Vagina (tissue), 2 donors: ENCODE results near the gene INO80D. TPM values are rescaled to one million over a fixed set of nuclear protein-coding genes. Genes with fewer than 3 reads are reported as not detected.
"Not testable (repeated sequence)": the region's sequence is repeated elsewhere in the genome, so short reads cannot be mapped to it uniquely, and the experiment has no call there.

Experiments
- DNase-seq, 2 donors: peaks; one replicate each; pipeline ENCODE4 v3.0.0-alpha.2; 2017; ENCODE audit errors: extremely low spot score in 2 of 2
- H3K27ac ChIP-seq: fragments of 200-600 bp; sonication (generic); one replicate; pipeline ENCODE4 v1.5.1; 2019
- H3K27me3 ChIP-seq: fragments of 200-600 bp; sonication (generic); one replicate; pipeline ENCODE4 v1.5.1; 2019
- H3K36me3 ChIP-seq, 2 donors: fragments of 200-600 bp; sonication (generic); one replicate each; pipeline ENCODE4 v1.5.1; 2017 to 2019
- H3K4me1 ChIP-seq: fragments of 200-600 bp; sonication (generic); one replicate; pipeline ENCODE4 v1.5.1; 2019
- H3K4me3 ChIP-seq, 2 donors: fragments of 200-600 bp; sonication (generic); 1 replicate in 1 of 2; 2 replicates in 1 of 2; pipeline ENCODE4 v1.5.1; 2016 to 2019
- H3K9me3 ChIP-seq: fragments of 200-600 bp; sonication (generic); one replicate; pipeline ENCODE4 v1.5.1; 2019
- POLR2A ChIP-seq, 2 donors: fragments of 450-650 bp; IDR thresholded peaks; one replicate each; pipeline ENCODE4 v1.6.1; 2017; ENCODE audit warnings: antibody characterized with exemption in 2 of 2, mild to moderate bottlenecking in 2 of 2, moderate library complexity in 2 of 2
- POLR2AphosphoS5 ChIP-seq, 2 donors: sonication (generic); formaldehyde crosslinking; IDR thresholded peaks; one replicate each; pipeline ENCODE4 v1.9.0; 2017; ENCODE audit warnings: antibody characterized with exemption in 2 of 2, mild to moderate bottlenecking in 2 of 2, low read depth in 1 of 2; ENCODE audit not compliant: insufficient read depth in 1 of 2
- intact Hi-C: fragments of 100-400 bp; cut with DNase I; formaldehyde crosslinking; loops from one replicate; pipeline ENCODE4 v1.15.1; 2023
- total RNA-seq: library from RNA; depleted of rRNA; stranded (reverse); fragments of >200 nt; gene quantifications from one replicate; pipeline ENCODE4 v1.2.3, GENCODE V29; 2016
- TF ChIP-seq, protein P1 (sequence below), 3 experiments: fragments of 450-650 bp in 2 of 3; fragments of 200-600 bp in 1 of 3; sonication (generic) in 1 of 3; IDR thresholded peaks; one replicate each; pipeline ENCODE4 v1.5.1; 2017 to 2019; ENCODE audit warnings: antibody characterized with exemption in 3 of 3, mild to moderate bottlenecking in 2 of 3, moderate library complexity in 2 of 3

Gene INO80D
- total RNA-seq, 1 donor from 2014 or later: 18.4 TPM

- Histone ChIP-seq H3K4me3 (no peak overlapping the region), H3K27me3 (no peaks in the 10 kb centered on the region), H3K4me1 (no peaks in the 10 kb centered on the region), H3K27ac (no peak overlapping the region), H3K36me3 (peaks cover 0 to 20% of the 10 kb centered on the region in 2 donors), H3K9me3 (no peaks in the 10 kb centered on the region)
- TF ChIP-seq POLR2A (IDR thresholded peaks at IDR 0.05) (no peak), POLR2AphosphoS5 (IDR thresholded peaks at IDR 0.05; ENCODE audit: insufficient read depth in 1 of 2, low read depth in 1 of 2) (no peak)
- TF ChIP-seq, protein P1, sequence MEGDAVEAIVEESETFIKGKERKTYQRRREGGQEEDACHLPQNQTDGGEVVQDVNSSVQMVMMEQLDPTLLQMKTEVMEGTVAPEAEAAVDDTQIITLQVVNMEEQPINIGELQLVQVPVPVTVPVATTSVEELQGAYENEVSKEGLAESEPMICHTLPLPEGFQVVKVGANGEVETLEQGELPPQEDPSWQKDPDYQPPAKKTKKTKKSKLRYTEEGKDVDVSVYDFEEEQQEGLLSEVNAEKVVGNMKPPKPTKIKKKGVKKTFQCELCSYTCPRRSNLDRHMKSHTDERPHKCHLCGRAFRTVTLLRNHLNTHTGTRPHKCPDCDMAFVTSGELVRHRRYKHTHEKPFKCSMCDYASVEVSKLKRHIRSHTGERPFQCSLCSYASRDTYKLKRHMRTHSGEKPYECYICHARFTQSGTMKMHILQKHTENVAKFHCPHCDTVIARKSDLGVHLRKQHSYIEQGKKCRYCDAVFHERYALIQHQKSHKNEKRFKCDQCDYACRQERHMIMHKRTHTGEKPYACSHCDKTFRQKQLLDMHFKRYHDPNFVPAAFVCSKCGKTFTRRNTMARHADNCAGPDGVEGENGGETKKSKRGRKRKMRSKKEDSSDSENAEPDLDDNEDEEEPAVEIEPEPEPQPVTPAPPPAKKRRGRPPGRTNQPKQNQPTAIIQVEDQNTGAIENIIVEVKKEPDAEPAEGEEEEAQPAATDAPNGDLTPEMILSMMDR (IDR thresholded peaks at IDR 0.05): no peak
- intact Hi-C loops: no loop called here
- DNase-seq: no peak
These were observed 95.9 kb downstream of the INO80D start for GRCh38 chr2:205990104-205990503.

DNA sequence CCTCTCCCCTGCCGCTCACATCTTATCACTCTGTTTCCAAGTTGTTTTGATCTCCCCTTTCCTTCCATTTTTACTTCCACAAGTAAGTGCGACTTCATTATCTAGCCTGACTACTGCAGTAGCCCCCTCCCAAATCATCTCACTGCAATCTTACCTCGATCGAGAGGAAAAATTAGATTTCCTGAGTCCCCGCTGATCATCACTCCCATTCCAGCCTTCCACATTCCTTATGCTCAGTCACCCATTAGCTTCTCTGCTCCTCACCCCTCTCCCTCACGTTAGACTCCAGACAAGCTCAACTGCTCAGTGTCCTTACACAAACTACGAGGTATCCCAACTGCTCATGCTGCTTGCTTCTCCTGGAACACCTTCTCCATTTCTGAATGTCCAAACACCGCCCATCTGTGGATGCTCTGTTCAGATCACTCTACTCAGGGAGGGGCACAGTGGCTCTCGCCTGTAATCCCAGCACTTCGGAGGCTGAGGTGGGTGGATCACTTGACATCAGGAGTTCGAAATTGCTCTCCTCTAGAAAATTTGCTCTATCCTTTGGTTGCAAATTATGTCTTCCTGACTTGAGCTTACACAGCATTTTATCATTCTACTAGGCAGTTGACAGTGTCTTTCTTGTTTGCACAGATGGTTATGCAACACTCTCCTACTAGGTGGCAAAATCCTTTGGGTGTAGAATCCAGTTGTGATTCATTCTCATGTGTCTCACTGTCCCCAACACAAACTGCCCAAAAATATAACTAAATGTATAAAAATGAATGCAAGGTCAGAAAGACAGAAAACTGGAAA lies 96.5 kb downstream of the INO80D start:
- TF ChIP-seq, protein P1 (IDR thresholded peaks at IDR 0.05): no peak
- TF ChIP-seq POLR2AphosphoS5 (IDR thresholded peaks at IDR 0.05; ENCODE audit: insufficient read depth in 1 of 2, low read depth in 1 of 2): no peak
- no peak for TF ChIP-seq POLR2A (IDR thresholded peaks at IDR 0.05)
- no peak for DNase-seq
- Histone ChIP-seq H3K4me3 (no peak overlapping the region), H3K4me1 (no peaks in the 10 kb centered on the region), H3K36me3 (peaks cover 0 to 20% of the 10 kb centered on the region in 2 donors), H3K9me3 (no peaks in the 10 kb centered on the region), H3K27me3 (no peaks in the 10 kb centered on the region), H3K27ac (no peak overlapping the region)
- intact Hi-C loops: no loop called here

DNA sequence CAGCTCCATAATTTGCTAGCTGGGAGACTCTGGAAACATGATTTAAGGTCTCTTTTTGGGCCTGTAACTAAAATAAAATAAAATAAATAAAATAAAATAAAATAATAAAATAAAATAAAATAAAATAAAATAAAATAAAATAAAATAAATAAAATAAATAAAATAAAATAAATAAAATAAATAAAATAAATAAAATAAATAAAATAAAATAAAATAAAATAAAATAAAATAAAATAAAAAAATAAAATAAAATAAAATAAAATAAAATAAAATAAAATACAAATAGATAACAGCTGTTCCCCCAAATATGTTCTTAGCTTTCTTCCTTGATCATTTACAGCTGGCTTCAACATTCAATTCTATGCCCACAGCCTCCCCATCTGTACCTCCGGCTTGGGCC lies 97.3 kb downstream of the INO80D start:
- DNase-seq, H3K4me3 ChIP-seq, H3K4me1 ChIP-seq, H3K27me3 ChIP-seq, H3K27ac ChIP-seq, intact Hi-C loops, H3K9me3 ChIP-seq: not testable (repeated sequence)
- H3K36me3 ChIP-seq: peaks cover 0 to 20% of the 10 kb centered on the region in 2 donors

DNA sequence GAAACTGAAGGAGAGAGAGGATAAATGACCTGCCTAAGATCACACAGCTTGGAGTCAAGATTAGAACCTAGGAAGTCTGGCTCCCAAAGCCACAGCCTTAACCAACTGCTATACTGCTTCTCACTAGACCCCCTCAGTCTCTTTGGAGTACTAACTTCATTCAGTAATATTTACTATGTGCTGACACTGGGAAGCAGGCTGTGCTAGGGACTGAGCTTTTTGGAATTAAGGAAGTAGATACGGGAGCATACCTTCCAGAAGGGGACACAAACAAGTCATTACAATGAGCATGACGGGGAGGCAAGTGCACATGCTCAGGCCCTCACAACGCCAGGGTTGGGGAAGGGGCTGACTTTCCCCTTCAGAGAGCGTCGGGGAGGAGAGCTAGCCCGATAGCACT lies 97.7 kb downstream of the INO80D start:
- Histone ChIP-seq H3K36me3 (peaks cover 0 to 20% of the 10 kb centered on the region in 2 donors), H3K9me3 (no peaks in the 10 kb centered on the region), H3K27me3 (no peaks in the 10 kb centered on the region), H3K27ac (no peak overlapping the region), H3K4me1 (no peaks in the 10 kb centered on the region), H3K4me3 (no peak overlapping the region)
- no peak for DNase-seq
- intact Hi-C loops: no loop called here
- TF ChIP-seq POLR2A (IDR thresholded peaks at IDR 0.05) (no peak), POLR2AphosphoS5 (IDR thresholded peaks at IDR 0.05; ENCODE audit: insufficient read depth in 1 of 2, low read depth in 1 of 2) (no peak)
- TF ChIP-seq, protein P1 (IDR thresholded peaks at IDR 0.05): no peak

GRCh38 chr2:205986334-205986733 lies 99.6 kb downstream of the INO80D start:
- DNase-seq, intact Hi-C loops, H3K9me3 ChIP-seq, H3K4me1 ChIP-seq, H3K27me3 ChIP-seq, H3K27ac ChIP-seq, H3K4me3 ChIP-seq, H3K36me3 ChIP-seq: not testable (repeated sequence)

DNA sequence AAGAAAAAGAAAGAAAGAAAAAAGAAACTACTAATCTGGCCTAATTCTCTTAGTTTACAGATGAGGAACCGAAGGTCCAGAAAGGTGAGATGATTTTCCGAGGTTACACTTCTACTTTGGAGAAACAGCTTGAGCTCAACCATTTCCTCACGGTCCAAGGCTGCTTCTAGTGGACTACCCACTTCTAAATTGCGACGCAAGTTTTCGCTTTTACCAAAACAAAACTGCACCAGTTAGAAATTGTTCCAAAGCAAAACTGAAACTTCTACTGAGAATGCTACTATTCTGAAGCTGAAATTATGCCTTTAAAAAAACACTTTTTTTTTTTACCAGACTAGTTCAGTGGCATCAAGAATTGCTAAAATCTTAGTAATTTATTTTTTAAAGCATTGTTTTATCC lies 101.6 kb downstream of the INO80D start:
- Histone ChIP-seq H3K36me3 (no peaks in the 10 kb centered on the region), H3K4me1 (no peaks in the 10 kb centered on the region), H3K9me3 (no peaks in the 10 kb centered on the region), H3K27me3 (no peaks in the 10 kb centered on the region), H3K27ac (no peak overlapping the region), H3K4me3 (no peak overlapping the region)
- intact Hi-C loops: no loop called here
- TF ChIP-seq, protein P1 (IDR thresholded peaks at IDR 0.05): no peak
- TF ChIP-seq POLR2A (IDR thresholded peaks at IDR 0.05) (no peak), POLR2AphosphoS5 (IDR thresholded peaks at IDR 0.05; ENCODE audit: insufficient read depth in 1 of 2, low read depth in 1 of 2) (no peak)
- no peak for DNase-seq
